ENCODE results near the gene SLC35B2.

Gene SLC35B2
- long read RNA-seq, donor 1, transcript SLC35B2-202 (4 exons, 2,043 nt): major isoform, 32 of 34 reads
- long read RNA-seq, donor 1, partial matches to known transcripts: 0 of 34 reads
- long read RNA-seq, donor 1, other reads (novel, unspliced or antisense): 0 of 34 reads
- long read RNA-seq, donor 2, transcript SLC35B2-202 (4 exons, 2,043 nt): major isoform, 20 of 32 reads
- long read RNA-seq, donor 2, partial matches to known transcripts: 10 of 32 reads
- long read RNA-seq, donor 2, other reads (novel, unspliced or antisense): 0 of 32 reads
- long read RNA-seq, donor 3, transcript SLC35B2-202 (4 exons, 2,043 nt): major isoform, 15 of 15 reads
- long read RNA-seq, donor 3, partial matches to known transcripts: 0 of 15 reads
- long read RNA-seq, donor 3, other reads (novel, unspliced or antisense): 0 of 15 reads
- long read RNA-seq, donor 4, transcript SLC35B2-202 (4 exons, 2,043 nt): major isoform, 20 of 22 reads
- long read RNA-seq, donor 4, partial matches to known transcripts: 0 of 22 reads
- long read RNA-seq, donor 4, other reads (novel, unspliced or antisense): 0 of 22 reads
- long read RNA-seq, donor 5, transcript SLC35B2-202 (4 exons, 2,043 nt): major isoform, 29 of 29 reads
- long read RNA-seq, donor 5, partial matches to known transcripts: 0 of 29 reads
- long read RNA-seq, donor 5, other reads (novel, unspliced or antisense): 0 of 29 reads
- long read RNA-seq, donor 6, transcript SLC35B2-202 (4 exons, 2,043 nt): major isoform, 22 of 22 reads
- long read RNA-seq, donor 6, partial matches to known transcripts: 0 of 22 reads
- long read RNA-seq, donor 6, other reads (novel, unspliced or antisense): 0 of 22 reads
- long read RNA-seq, donor 7, transcript SLC35B2-202 (4 exons, 2,043 nt): major isoform, 33 of 44 reads
- long read RNA-seq, donor 7, partial matches to known transcripts: 6 of 44 reads
- long read RNA-seq, donor 7, other reads (novel, unspliced or antisense): 0 of 44 reads
- long read RNA-seq, donor 8, transcript SLC35B2-202 (4 exons, 2,043 nt): major isoform, 27 of 29 reads
- long read RNA-seq, donor 8, partial matches to known transcripts: 0 of 29 reads
- long read RNA-seq, donor 8, other reads (novel, unspliced or antisense): 0 of 29 reads

GRCh38 chr6:44257025-44257752 lies at the start of gene SLC35B2:
SLC35B2 (minus strand) TSS chr6:44257528; CDS start chr6:44257410, 118 bp downstream.
- DNase-seq: peak; percentile 94

- DNase-seq: no peak
These were observed 49.4 kb upstream of the SLC35B2 start for GRCh38 chr6:44306710-44307109.

GRCh38 chr6:44305200-44305725 lies 47.9 kb upstream of the SLC35B2 start:
- no peak for DNase-seq

GRCh38 chr6:44304282-44305199 lies 47.2 kb upstream of the SLC35B2 start:
- DNase-seq: no peak

- DNase-seq: no peak
These were observed 46.5 kb upstream of the SLC35B2 start for GRCh38 chr6:44303842-44304241.

GRCh38 chr6:44302856-44303255 lies 45.5 kb upstream of the SLC35B2 start:
- DNase-seq: no peak

GRCh38 chr6:44301782-44302564 lies 44.6 kb upstream of the SLC35B2 start:
- no peak for DNase-seq

GRCh38 chr6:44301106-44301505 lies 43.8 kb upstream of the SLC35B2 start:
- DNase-seq: no peak

- no peak for DNase-seq
These were observed 43.0 kb upstream of the SLC35B2 start for GRCh38 chr6:44300292-44300823.

- DNase-seq: no peak
These were observed 41.5 kb upstream of the SLC35B2 start for GRCh38 chr6:44298864-44299263.

- DNase-seq: no peak
These were observed 40.9 kb upstream of the SLC35B2 start for GRCh38 chr6:44298055-44298803.

- peak; percentile 75 for DNase-seq
These were observed 40.0 kb upstream of the SLC35B2 start for GRCh38 chr6:44297063-44298038.

- DNase-seq: no peak
These were observed 37.8 kb upstream of the SLC35B2 start for GRCh38 chr6:44294832-44295791.

- no peak for DNase-seq
These were observed 35.5 kb upstream of the SLC35B2 start for GRCh38 chr6:44292661-44293365.

GRCh38 chr6:44291841-44292240 lies 34.5 kb upstream of the SLC35B2 start:
- DNase-seq: no peak
